Mucosa of descending colon (tissue), 3 donors: Measurements from ENCODE around the gene SPATA16. TPM values are rescaled to one million over a fixed set of nuclear protein-coding genes. Genes with fewer than 3 reads are reported as not detected.
"Not testable (repeated sequence)": the region's sequence is repeated elsewhere in the genome, so short reads cannot be mapped to it uniquely, and the experiment has no call there.

ENCODE experiments used
- ATAC-seq: fragments of 200-7000 bp; cut with Tn5 transposase; one replicate; pipeline ENCODE4 v1.9.1; 2020; ENCODE audit warnings: mild to moderate bottlenecking, moderate library complexity
- DNase-seq, 3 donors: peaks; one replicate each; pipeline ENCODE4 v3.0.0-alpha.2; 2020
- H3K36me3 ChIP-seq: fragments of 200-600 bp; one replicate; pipeline ENCODE4 v1.8.0; 2021; ENCODE audit warnings: low read depth, mild to moderate bottlenecking
- H3K4me1 ChIP-seq: fragments of 200-600 bp; one replicate; pipeline ENCODE4 v1.8.0; 2021; ENCODE audit warnings: low read depth, mild to moderate bottlenecking
- H3K4me3 ChIP-seq: fragments of 200-600 bp; one replicate; pipeline ENCODE4 v1.8.0; 2021; ENCODE audit warnings: mild to moderate bottlenecking
- H3K9me3 ChIP-seq: fragments of 200-600 bp; one replicate; pipeline ENCODE4 v1.8.0; 2021; ENCODE audit warnings: mild to moderate bottlenecking
- CTCF ChIP-seq: fragments of 200-600 bp; IDR thresholded peaks from one replicate; pipeline ENCODE4 v1.8.0; 2022; ENCODE audit warnings: antibody characterized with exemption, mild to moderate bottlenecking
- intact Hi-C, 2 donors: fragments of 100-400 bp; cut with DNase I in 1 of 2; cut with micrococcal nuclease in 1 of 2; formaldehyde crosslinking; loops; one replicate each; pipeline versions ENCODE4 v1.11.0 to v1.11.1; 2022; cut with DNase I, micrococcal nuclease
- total RNA-seq, 3 donors: library from RNA; stranded (reverse); fragmentation: NEBNext Ultra II Directional in 2 of 3; extraction: Animal tissue kit (Norgen Biotek cat#: 25700) in 2 of 3; gene quantifications; one replicate each; pipeline versions ENCODE4 v1.2.1 to v1.2.4, GENCODE V29; 2021 to 2023
- donor health status: DM: no; HTN: no; CAD: no; lungs with moderate emphysema.
- donor health status: DM: no; HTN: no; CAD: no.
- donor health status: DM: no; HTN: yes; CAD: no.

SPATA16 gene
- total RNA-seq, 3 donors from 2014 or later, result not detected

GRCh38 chr3:172882563-172882962, 258.5 kb downstream of the SPATA16 start:
- no peak for TF ChIP-seq CTCF
- ATAC-seq (no peak), DNase-seq (no peak)
- H3K9me3 ChIP-seq, result no peaks in the 10 kb centered on the region
- no peak overlapping the region for H3K4me3 ChIP-seq
- no peaks in the 10 kb centered on the region for H3K4me1 ChIP-seq
- intact Hi-C loops, result no loop called here
- no peaks in the 10 kb centered on the region for H3K36me3 ChIP-seq

GRCh38 chr3:172879381-172879780, 261.7 kb downstream of the SPATA16 start:
- DNase-seq, intact Hi-C loops, H3K9me3 ChIP-seq, H3K36me3 ChIP-seq, H3K4me3 ChIP-seq, ATAC-seq, H3K4me1 ChIP-seq: not testable (repeated sequence)

- no peaks in the 10 kb centered on the region for H3K36me3 ChIP-seq
- ATAC-seq (no peak), DNase-seq (no peak)
- H3K4me1 ChIP-seq, result no peaks in the 10 kb centered on the region
- H3K4me3 ChIP-seq, result no peak overlapping the region
- H3K9me3 ChIP-seq, result no peaks in the 10 kb centered on the region
- intact Hi-C loops, result no loop called here
- TF ChIP-seq CTCF, result no peak
These were observed 264.0 kb downstream of the SPATA16 start for GRCh38 chr3:172877011-172877410.

- no peaks in the 10 kb centered on the region for H3K4me1 ChIP-seq
- no peak for DNase-seq
- no peaks in the 10 kb centered on the region for H3K9me3 ChIP-seq
- no peak for TF ChIP-seq CTCF
- intact Hi-C loops, result no loop called here
- ATAC-seq, result no peak
- H3K36me3 ChIP-seq, result no peaks in the 10 kb centered on the region
- no peak overlapping the region for H3K4me3 ChIP-seq
These were observed 264.7 kb downstream of the SPATA16 start for GRCh38 chr3:172876297-172876696.

- Histone ChIP-seq H3K9me3 (no peaks in the 10 kb centered on the region), H3K4me1 (no peaks in the 10 kb centered on the region), H3K36me3 (no peaks in the 10 kb centered on the region), H3K4me3 (no peak overlapping the region)
- ATAC-seq (no peak), DNase-seq (no peak)
- intact Hi-C loops, result no loop called here
- TF ChIP-seq CTCF, result no peak
These were observed 266.0 kb downstream of the SPATA16 start for GRCh38 chr3:172875039-172875438.

- Histone ChIP-seq H3K36me3 (no peaks in the 10 kb centered on the region), H3K4me1 (peaks cover 5% of the 10 kb centered on the region), H3K4me3 (no peak overlapping the region), H3K9me3 (no peaks in the 10 kb centered on the region)
- no peak for TF ChIP-seq CTCF
- peak; percentile 37 for ATAC-seq
- intact Hi-C loops, result no loop called here
- no peak for DNase-seq
These were observed 271.1 kb downstream of the SPATA16 start for GRCh38 chr3:172869784-172870518.
